Large intestine (tissue), 3 donors: ENCODE results near the gene METTL13. TPM values are rescaled to one million over a fixed set of nuclear protein-coding genes. Genes with fewer than 3 reads are reported as not detected.

ENCODE experiments used
- DNase-seq, 2 donors: peaks; one replicate each; pipeline versions ENCODE4 v3.0.0 to v3.0.0-alpha.2; 2013
- H3K27ac ChIP-seq: one replicate; pipeline ENCODE4 v1.5.1; 2013; ENCODE audit warnings: low read length
- H3K27me3 ChIP-seq: 2 replicates; pipeline ENCODE4 v1.6.1; 2013; ENCODE audit warnings: low read length; ENCODE audit not compliant: control insufficient read depth, insufficient read depth
- H3K36me3 ChIP-seq: 2 replicates; pipeline ENCODE4 v1.6.1; 2013; ENCODE audit warnings: low read length; ENCODE audit not compliant: control insufficient read depth, insufficient read depth
- H3K4me1 ChIP-seq: one replicate; pipeline ENCODE4 v1.6.1; 2013; ENCODE audit warnings: low read length; ENCODE audit not compliant: control insufficient read depth, insufficient read depth
- H3K4me3 ChIP-seq: one replicate; pipeline ENCODE4 v1.5.1; 2013; ENCODE audit warnings: low read length
- H3K9me3 ChIP-seq: one replicate; pipeline ENCODE4 v1.6.1; 2013; ENCODE audit warnings: mild to moderate bottlenecking, low read depth, low read length, moderate library complexity; ENCODE audit not compliant: control insufficient read depth
- WGBS: methylation state at CpG from one replicate; pipeline ENCODE4 v1.1.5; 2013; ENCODE audit warnings: low lambda C conversion rate; ENCODE audit not compliant: insufficient coverage; 5-methylcytosine and 5-hydroxymethylcytosine counted together
- polyA plus RNA-seq: library from polyadenylated mRNA; unstranded; fragments of 120-200 nt; gene quantifications from one replicate; pipeline ENCODE4 v1.2.1, GENCODE V29; 2013

Gene METTL13
- polyA plus RNA-seq, 1 donor: 28.2 TPM

- peaks cover 15% of the 10 kb centered on the region for H3K36me3 ChIP-seq
- H3K27me3 ChIP-seq: no peaks in the 10 kb centered on the region
- no peaks in the 10 kb centered on the region for H3K9me3 ChIP-seq
- peaks cover 14% of the 10 kb centered on the region for H3K4me1 ChIP-seq
- DNase-seq: peak; percentile 86
- WGBS: no CpG with 5 or more reads among the region's 3 CpGs
- no peak overlapping the region for H3K4me3 ChIP-seq
- peak overlapping the region; percentile 71 for H3K27ac ChIP-seq
Observed at GRCh38 chr1:171800851-171801250, 19.4 kb downstream of the METTL13 start.

GRCh38 chr1:171801487-171801891 is 20.0 kb downstream of the METTL13 start:
- Histone ChIP-seq H3K4me1 (peaks cover 14% of the 10 kb centered on the region), H3K4me3 (no peak overlapping the region), H3K36me3 (peaks cover 10% of the 10 kb centered on the region), H3K27me3 (no peaks in the 10 kb centered on the region), H3K9me3 (no peaks in the 10 kb centered on the region), H3K27ac (peak overlapping the region; percentile 71)
- DNase-seq: peak; percentile 37 to 60
- no CpG with 5 or more reads among the region's 2 CpGs for WGBS

- Histone ChIP-seq H3K27ac (no peak overlapping the region), H3K27me3 (no peaks in the 10 kb centered on the region), H3K4me3 (no peak overlapping the region), H3K36me3 (peaks cover 5% of the 10 kb centered on the region), H3K9me3 (no peaks in the 10 kb centered on the region), H3K4me1 (peaks cover 14% of the 10 kb centered on the region)
- no peak for DNase-seq
- no CpG with 5 or more reads among the region's 3 CpGs for WGBS
Observed at GRCh38 chr1:171802207-171802606, 20.7 kb downstream of the METTL13 start.

GRCh38 chr1:171803045-171803444 is 21.6 kb downstream of the METTL13 start:
- H3K4me1 ChIP-seq: peaks cover 14% of the 10 kb centered on the region
- no peak overlapping the region for H3K27ac ChIP-seq
- WGBS: no CpG with 5 or more reads among the region's 2 CpGs
- H3K4me3 ChIP-seq: no peak overlapping the region
- H3K27me3 ChIP-seq: no peaks in the 10 kb centered on the region
- no peaks in the 10 kb centered on the region for H3K9me3 ChIP-seq
- DNase-seq: no peak
- peaks cover 2% of the 10 kb centered on the region for H3K36me3 ChIP-seq

- H3K27me3 ChIP-seq: no peaks in the 10 kb centered on the region
- WGBS: 93% methylated on average over 3 of the region's 17 CpGs
- H3K4me1 ChIP-seq: peaks cover 14% of the 10 kb centered on the region
- no peak overlapping the region for H3K27ac ChIP-seq
- H3K36me3 ChIP-seq: no peaks in the 10 kb centered on the region
- DNase-seq: no peak
- H3K9me3 ChIP-seq: no peaks in the 10 kb centered on the region
- no peak overlapping the region for H3K4me3 ChIP-seq
Observed at GRCh38 chr1:171803461-171804022, 22.1 kb downstream of the METTL13 start.

- Histone ChIP-seq H3K27me3 (no peaks in the 10 kb centered on the region), H3K4me3 (no peak overlapping the region), H3K9me3 (no peaks in the 10 kb centered on the region), H3K4me1 (peaks cover 9% of the 10 kb centered on the region), H3K27ac (no peak overlapping the region), H3K36me3 (no peaks in the 10 kb centered on the region)
- WGBS: 40% methylated on average over 1 of the region's 9 CpGs
- DNase-seq: no peak
Observed at GRCh38 chr1:171805395-171806115, 24.1 kb downstream of the METTL13 start.

GRCh38 chr1:171807556-171807955 is 26.1 kb downstream of the METTL13 start:
- H3K27ac ChIP-seq: no peak overlapping the region
- H3K36me3 ChIP-seq: no peaks in the 10 kb centered on the region
- no peaks in the 10 kb centered on the region for H3K9me3 ChIP-seq
- H3K4me3 ChIP-seq: no peak overlapping the region
- WGBS: 80% methylated on average over 1 of the region's 4 CpGs
- H3K4me1 ChIP-seq: no peaks in the 10 kb centered on the region
- H3K27me3 ChIP-seq: no peaks in the 10 kb centered on the region
- no peak for DNase-seq

GRCh38 chr1:171809834-171810233 is 28.4 kb downstream of the METTL13 start:
- Histone ChIP-seq H3K4me1 (no peaks in the 10 kb centered on the region), H3K27me3 (no peaks in the 10 kb centered on the region), H3K27ac (no peak overlapping the region), H3K4me3 (no peak overlapping the region), H3K36me3 (no peaks in the 10 kb centered on the region), H3K9me3 (no peaks in the 10 kb centered on the region)
- WGBS: no CpG with 5 or more reads among the region's 2 CpGs
- no peak for DNase-seq

- DNase-seq: no peak
- Histone ChIP-seq H3K27ac (no peak overlapping the region), H3K36me3 (no peaks in the 10 kb centered on the region), H3K9me3 (no peaks in the 10 kb centered on the region), H3K4me3 (no peak overlapping the region), H3K4me1 (no peaks in the 10 kb centered on the region), H3K27me3 (no peaks in the 10 kb centered on the region)
Observed at GRCh38 chr1:171811672-171812071, 30.2 kb downstream of the METTL13 start.

GRCh38 chr1:171814692-171815091 is 33.2 kb downstream of the METTL13 start:
- no CpG with 5 or more reads among the region's 2 CpGs for WGBS
- H3K36me3 ChIP-seq: no peaks in the 10 kb centered on the region
- no peak overlapping the region for H3K27ac ChIP-seq
- no peak overlapping the region for H3K4me3 ChIP-seq
- DNase-seq: no peak
- no peaks in the 10 kb centered on the region for H3K27me3 ChIP-seq
- no peaks in the 10 kb centered on the region for H3K4me1 ChIP-seq
- no peaks in the 10 kb centered on the region for H3K9me3 ChIP-seq
